ENCODE measurements around the gene NMNAT3. TPM values are rescaled to one million over a fixed set of nuclear protein-coding genes. Genes with fewer than 3 reads are reported as not detected.

NMNAT3 gene
- total RNA-seq, 1 donor from 2014 or later: 0.95 TPM

- Mint-ChIP-seq H3K27me3 (ENCODE audit: insufficient read depth, low read depth) (peaks cover 4% of the 10 kb centered on the region), H3K4me1 (peaks cover 33% of the 10 kb centered on the region), H3K36me3 (peaks cover 3% of the 10 kb centered on the region), H3K9me3 (peaks cover under 1% of the 10 kb centered on the region), H3K27ac (no peak overlapping the region), H3K4me3 (no peak overlapping the region)
- no peak overlapping the region for H3K4me3 ChIP-seq
- TF ChIP-seq EZH2phosphoT487 (IDR thresholded peaks at IDR 0.05): no peak
- TF ChIP-seq EZH2 (IDR thresholded peaks at IDR 0.05): no peak
- no peak for TF ChIP-seq CTCF (IDR thresholded peaks at IDR 0.05)
- H2AFZ ChIP-seq (replicated peaks): no peak overlapping the region
- H3K4me1 ChIP-seq: peaks cover 16% of the 10 kb centered on the region
- peaks cover 3% of the 10 kb centered on the region for H4K20me1 ChIP-seq (ENCODE audit: low read depth)
- no peak overlapping the region for H3K4me2 ChIP-seq
- H3K36me3 ChIP-seq: no peaks in the 10 kb centered on the region
- H3K27me3 ChIP-seq: no peaks in the 10 kb centered on the region
- DNase-seq (ENCODE audit: low spot score): no peak
- no peak overlapping the region for H3K27ac ChIP-seq
- no peaks in the 10 kb centered on the region for H3K79me2 ChIP-seq (ENCODE audit: low read depth)
- peaks cover 4% of the 10 kb centered on the region for H3F3A ChIP-seq (ENCODE audit: low read depth)
- H3K9ac ChIP-seq: no peak overlapping the region
- no peaks in the 10 kb centered on the region for H3K9me3 ChIP-seq (ENCODE audit: low read depth)
Observed at GRCh38 chr3:139527265-139527664, 150.5 kb downstream of the NMNAT3 start.

- DNase-seq (ENCODE audit: low spot score): no peak
- Histone ChIP-seq H3K27ac (no peak overlapping the region), H2AFZ (replicated peaks) (no peak overlapping the region), H3K9me3 (ENCODE audit: low read depth) (no peaks in the 10 kb centered on the region), H3K27me3 (no peaks in the 10 kb centered on the region), H3K4me1 (peaks cover 15% of the 10 kb centered on the region), H3K4me3 (no peak overlapping the region), H3F3A (ENCODE audit: low read depth) (no peaks in the 10 kb centered on the region), H3K79me2 (ENCODE audit: low read depth) (no peaks in the 10 kb centered on the region), H3K9ac (no peak overlapping the region), H3K4me2 (no peak overlapping the region), H3K36me3 (no peaks in the 10 kb centered on the region), H4K20me1 (ENCODE audit: low read depth) (no peaks in the 10 kb centered on the region)
- no peak for TF ChIP-seq CTCF (IDR thresholded peaks at IDR 0.05)
- no peak for TF ChIP-seq EZH2 (IDR thresholded peaks at IDR 0.05)
- TF ChIP-seq EZH2phosphoT487 (IDR thresholded peaks at IDR 0.05): no peak
- Mint-ChIP-seq H3K27me3 (ENCODE audit: insufficient read depth, low read depth) (no peaks in the 10 kb centered on the region), H3K27ac (no peak overlapping the region), H3K4me1 (peaks cover 24% of the 10 kb centered on the region), H3K4me3 (no peak overlapping the region), H3K9me3 (peaks cover 2% of the 10 kb centered on the region), H3K36me3 (peaks cover 3% of the 10 kb centered on the region)
Observed at GRCh38 chr3:139526146-139526545, 151.6 kb downstream of the NMNAT3 start.

GRCh38 chr3:139524841-139525636 lies 152.7 kb downstream of the NMNAT3 start:
- Histone ChIP-seq H4K20me1 (ENCODE audit: low read depth) (no peaks in the 10 kb centered on the region), H3K4me3 (no peak overlapping the region), H3K36me3 (no peaks in the 10 kb centered on the region), H3F3A (ENCODE audit: low read depth) (no peaks in the 10 kb centered on the region), H2AFZ (replicated peaks) (no peak overlapping the region), H3K4me2 (no peak overlapping the region), H3K27ac (no peak overlapping the region), H3K9me3 (ENCODE audit: low read depth) (no peaks in the 10 kb centered on the region), H3K27me3 (no peaks in the 10 kb centered on the region), H3K4me1 (peaks cover 11% of the 10 kb centered on the region), H3K79me2 (ENCODE audit: low read depth) (no peaks in the 10 kb centered on the region), H3K9ac (no peak overlapping the region)
- peaks cover 17% of the 10 kb centered on the region for H3K4me1 Mint-ChIP-seq
- no peak for DNase-seq (ENCODE audit: low spot score)
- no peak overlapping the region for H3K4me3 Mint-ChIP-seq
- no peaks in the 10 kb centered on the region for H3K27me3 Mint-ChIP-seq (ENCODE audit: insufficient read depth, low read depth)
- H3K27ac Mint-ChIP-seq: no peak overlapping the region
- H3K9me3 Mint-ChIP-seq: peaks cover 2% of the 10 kb centered on the region
- TF ChIP-seq EZH2 (IDR thresholded peaks at IDR 0.05) (no peak), EZH2phosphoT487 (IDR thresholded peaks at IDR 0.05) (no peak), CTCF (IDR thresholded peaks at IDR 0.05) (no peak)
- H3K36me3 Mint-ChIP-seq: peaks cover 7% of the 10 kb centered on the region

Measured in neural progenitor cell (in vitro differentiated cells).